Renal cortex interstitium (tissue), 11 donors: ENCODE results near the gene OSBPL7. TPM values are rescaled to one million over a fixed set of nuclear protein-coding genes. Genes with fewer than 3 reads are reported as not detected.

Source experiments
- DNase-seq, 11 donors: peaks; one replicate each; pipeline ENCODE4 v3.0.0-alpha.2; 2013; ENCODE audit warnings: low read depth in 9 of 11, low spot score in 4 of 11; ENCODE audit errors: extremely low read depth in 1 of 11
- polyA plus RNA-seq, 3 donors: library from polyadenylated mRNA; unstranded; fragments of 120-200 nt; gene quantifications; one replicate each; pipeline ENCODE4 v1.2.1, GENCODE V29; 2013; ENCODE audit not compliant: insufficient read length in 3 of 3

The OSBPL7 gene
- polyA plus RNA-seq, 3 donors, result 12.5 to 18.6 (median 13.4) TPM

DNA sequence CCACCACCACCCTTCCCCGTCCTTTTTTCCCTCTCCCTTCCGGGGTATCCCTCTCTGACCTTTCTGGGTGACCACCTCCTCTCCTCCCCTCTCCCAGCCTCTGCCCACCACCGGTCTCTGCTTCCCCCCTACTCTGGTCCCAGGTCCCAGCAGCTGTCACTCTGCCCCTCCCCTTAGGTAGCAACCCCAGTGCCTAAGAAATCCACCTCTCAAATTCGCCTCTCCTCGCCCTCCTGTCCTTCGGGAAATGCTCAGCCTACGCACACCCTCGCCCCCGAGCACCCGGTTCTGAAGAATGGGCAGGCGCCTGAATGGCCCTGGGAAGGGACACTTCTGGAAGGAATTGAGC is 30.1 kb upstream of the OSBPL7 start:
- DNase-seq, result no peak

DNA sequence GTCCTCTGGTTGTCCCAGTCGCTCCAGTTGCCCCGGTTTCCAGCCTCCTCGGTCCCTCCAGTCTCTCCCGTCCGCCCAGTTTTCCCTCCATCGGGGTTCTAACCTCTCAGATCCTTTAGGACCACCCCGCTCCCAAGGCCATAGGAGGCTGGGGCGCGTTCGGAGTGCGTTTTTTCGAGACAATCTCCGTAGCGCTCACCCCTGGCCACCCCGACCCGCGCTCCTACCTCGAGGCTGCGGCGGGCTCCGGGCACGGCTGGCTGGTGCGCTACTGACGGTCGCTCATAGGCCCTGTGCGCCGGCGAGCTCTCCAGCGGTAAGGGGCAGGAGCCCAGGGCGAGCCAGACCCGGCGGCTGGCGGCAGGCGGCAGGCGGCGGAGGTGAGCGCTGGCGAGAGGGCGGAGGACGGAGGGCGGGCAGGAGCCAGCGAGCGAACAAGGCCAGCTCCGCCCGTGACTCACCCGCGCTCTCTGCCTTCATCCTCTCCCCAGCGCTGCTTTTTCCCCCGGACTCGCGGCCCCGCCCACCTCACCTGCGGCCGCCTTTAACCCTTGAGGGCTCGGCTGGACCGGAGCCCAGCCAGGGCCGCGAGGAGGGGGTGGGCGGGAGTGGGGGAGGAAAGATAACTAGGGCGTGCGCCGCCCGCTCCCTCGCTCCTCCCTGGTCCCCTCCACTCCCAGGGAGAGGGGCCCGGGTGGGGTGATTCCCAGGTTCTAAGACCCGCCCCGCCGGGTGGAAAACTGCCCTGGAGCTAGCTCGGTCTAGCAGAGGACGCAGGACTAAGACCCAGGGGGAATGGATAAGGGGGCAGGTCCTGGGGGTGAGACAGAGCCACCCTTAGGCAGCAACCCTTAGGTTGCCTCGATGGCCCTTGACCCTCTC is 29.3 kb upstream of the OSBPL7 start, which contains the start of gene SP6:
Gene SP6, minus strand, starts transcription at position 472 of the 882 bp plus-strand sequence. CDS start 2,734 bp downstream, outside the sequence.
- DNase-seq, result peak in 2 of 11 donors; percentile 56 to 60

DNA sequence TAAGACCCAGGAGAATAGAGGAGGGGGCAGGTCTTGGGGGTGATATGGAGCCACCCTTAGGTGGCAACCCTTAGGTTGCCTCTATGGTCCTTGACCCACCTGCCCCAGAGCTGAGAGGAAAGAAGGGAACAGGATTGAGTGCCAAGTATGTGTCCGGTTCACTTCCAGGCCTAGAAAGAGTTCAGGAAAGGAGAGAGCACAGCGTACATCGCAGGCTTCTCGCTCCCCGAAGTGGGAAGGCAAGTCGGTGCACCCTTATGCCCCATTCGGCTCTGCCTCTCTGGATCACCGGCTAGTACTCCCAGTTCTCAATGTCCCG is 28.7 kb upstream of the OSBPL7 start:
- no peak for DNase-seq

DNA sequence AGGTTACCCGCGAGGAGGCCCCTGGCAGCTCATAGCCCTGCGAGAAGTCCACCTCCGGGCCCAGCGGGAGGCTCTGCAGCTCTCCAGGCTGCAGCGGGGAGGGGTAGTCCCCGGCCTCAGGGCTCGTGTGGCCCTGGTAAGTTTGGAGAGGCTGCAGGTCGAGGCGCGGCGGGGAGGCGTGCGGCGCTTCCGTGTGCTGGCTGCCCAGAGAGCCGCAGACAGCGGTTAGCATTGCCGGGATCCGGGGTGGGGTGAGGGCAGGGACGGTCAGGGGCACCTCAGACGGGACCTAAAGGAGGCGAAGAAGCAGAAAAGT is 26.6 kb upstream of the OSBPL7 start:
- no peak for DNase-seq

DNA sequence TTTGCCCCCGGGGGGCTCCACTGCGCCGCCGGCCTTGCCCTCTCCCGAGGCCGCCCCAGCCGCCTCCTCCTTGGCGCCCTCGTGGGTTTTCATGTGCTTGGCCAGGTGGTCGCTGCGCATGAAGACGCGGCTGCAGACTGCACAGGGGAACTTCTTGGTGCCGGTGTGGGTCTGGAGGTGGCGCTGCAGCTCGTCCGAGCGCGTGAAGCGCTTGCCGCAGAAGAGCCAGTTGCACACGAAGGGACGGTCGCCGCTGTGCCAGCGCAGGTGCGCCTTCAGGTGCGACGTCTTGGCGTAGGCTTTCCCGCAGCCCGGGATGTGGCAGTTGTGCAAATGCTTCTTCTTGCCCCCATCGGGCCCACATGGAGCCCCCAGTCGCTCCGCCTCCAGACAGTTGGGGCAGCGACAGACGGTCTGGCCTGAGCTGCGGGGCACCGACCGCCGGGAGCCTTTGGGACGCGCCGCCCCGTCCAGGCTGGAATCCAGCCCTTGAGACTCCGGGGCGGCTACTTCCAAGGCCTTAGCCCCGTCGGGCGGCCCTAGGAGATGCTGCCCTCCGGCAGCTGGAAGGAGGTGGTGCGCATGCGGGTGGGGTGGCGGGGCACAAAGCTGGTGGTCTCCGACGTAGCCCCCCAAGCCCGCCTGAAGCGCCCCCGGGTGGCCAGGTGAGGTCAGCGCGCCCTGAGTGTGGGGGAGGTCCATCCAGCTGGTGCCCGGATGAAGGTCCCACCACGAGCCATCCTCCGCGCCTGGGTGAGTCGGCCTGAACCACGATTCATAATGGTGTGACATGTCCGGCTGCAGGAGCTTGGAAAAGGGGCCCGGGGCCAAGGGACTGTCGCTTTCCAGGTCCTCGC is 26.0 kb upstream of the OSBPL7 start:
- DNase-seq, result no peak

DNA sequence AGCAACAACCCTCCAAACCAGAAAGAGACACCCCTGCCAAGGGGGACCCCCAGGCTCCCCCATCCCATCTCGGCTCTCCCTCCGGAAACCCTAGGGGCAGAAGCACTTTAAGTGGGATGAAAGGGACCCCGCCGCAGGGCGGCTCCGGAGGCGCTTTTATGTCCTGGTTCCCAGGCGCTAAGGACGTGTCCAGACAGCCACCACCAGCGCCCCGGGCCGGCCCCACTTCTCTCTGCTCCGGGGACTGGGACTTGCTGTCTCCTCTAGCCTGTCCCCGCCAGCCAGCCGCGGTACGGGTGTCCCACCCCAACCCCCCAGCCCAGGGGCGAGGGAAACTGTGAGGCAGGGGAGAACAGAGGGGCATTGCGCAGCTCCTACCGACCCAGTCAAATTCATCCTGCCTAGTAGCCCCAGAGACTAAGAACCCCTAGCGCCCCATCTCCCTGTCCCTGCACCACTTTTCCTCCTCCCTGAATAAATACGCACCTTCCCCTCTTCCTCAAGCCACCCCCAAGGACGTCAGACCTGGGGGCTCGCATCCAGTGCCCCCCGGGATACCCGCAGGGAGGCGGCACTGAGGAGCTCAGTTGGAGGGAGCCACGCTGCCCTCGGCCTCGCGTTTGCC is 25.2 kb upstream of the OSBPL7 start:
- DNase-seq, result no peak

DNA sequence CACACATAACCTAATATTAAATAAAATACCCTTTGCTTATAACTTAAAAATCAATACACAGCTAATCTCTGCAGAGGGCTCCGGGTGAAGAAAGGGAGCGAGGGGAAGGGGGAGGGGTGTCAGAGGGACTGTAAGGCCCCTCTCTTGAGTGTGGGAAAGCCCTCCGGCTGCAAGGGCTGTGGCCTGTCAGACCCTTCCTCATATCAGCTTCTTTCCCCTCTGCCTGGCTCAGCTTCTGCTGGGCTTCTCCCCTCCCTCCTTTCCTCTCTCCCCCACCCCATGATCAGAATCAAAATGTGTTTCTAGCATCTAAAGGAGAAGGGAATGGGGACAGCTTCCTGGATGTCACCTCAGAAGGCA is 24.1 kb upstream of the OSBPL7 start:
- DNase-seq, result no peak

DNA sequence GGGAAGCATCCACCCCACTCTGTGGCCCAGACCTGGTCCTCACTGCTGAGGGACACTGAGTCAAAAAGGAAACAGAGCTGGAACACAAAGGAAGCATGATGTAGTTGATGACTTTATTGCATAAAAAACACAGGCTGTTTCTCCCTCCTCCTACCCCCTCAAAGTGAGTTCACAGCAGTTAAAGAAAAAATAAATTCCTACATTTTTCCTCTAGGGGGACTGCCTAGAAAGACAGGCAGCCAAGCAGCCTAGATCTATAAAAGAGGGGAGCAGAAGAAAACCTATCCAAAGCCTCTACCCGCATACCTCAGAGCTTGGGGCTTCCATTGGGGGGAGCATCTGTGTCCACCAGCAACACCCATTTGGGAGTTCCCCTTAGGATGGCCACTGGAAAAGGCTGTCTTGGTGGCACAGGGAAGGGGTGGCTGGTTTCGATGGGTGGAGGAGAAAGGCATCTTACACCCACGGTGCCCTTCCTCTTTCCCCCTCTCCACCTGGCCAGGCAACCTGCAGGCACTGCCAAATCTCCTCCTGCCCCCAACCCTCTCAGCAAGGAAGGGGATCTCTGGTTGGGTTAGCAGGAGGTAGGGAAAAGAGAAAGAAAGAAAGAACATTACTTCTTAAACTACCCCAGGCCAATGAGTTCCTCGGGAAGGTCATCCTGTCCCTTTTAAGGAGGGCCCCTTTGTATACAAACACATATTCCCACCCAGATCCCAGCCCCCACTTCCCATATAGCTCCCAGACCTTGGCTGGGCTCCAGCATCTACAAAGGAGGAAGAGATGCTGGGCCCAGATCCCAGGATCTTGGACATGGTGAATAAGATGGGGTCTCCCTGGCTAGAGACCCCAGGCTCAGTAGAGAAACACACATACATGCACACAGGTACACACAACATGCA is 23.5 kb upstream of the OSBPL7 start:
- DNase-seq, result no peak

DNA sequence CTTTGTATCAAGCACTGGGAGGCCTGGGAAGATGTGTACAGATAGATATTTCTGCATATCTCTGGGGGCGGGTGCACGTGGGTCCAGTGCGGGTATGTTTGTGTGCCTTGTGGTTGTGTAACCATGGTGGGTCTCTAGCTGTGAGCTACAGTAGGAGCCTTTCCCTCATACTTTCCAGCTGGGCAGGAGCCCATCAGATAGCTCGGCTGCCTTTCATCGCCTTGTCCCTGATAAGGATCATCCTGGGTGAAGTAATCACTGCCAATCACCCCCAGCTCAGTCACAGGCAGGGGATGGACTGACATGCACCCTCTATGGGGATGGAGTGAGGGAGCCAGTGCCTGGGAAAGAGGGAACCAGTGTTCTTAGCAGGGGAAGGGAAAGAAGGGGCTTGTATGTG is 22.6 kb upstream of the OSBPL7 start:
- DNase-seq, result no peak

DNA sequence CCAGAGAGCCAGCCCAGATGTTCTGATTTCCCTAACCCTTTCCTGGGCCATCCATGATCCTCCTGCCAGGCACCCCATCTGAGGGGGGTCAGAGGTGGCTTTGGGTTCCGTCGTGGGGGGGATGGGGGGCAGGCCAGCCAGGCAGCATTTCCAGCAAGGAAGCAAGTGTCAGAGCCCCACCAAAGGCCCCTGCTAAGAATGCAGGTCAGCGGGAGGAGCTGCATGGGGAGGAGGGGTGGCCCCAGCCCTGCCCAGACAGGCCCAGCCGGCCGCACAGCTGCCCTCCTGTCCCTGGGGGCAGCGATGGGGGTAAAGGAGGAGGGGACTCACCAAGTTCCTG is 21.8 kb upstream of the OSBPL7 start:
- no peak for DNase-seq

DNA sequence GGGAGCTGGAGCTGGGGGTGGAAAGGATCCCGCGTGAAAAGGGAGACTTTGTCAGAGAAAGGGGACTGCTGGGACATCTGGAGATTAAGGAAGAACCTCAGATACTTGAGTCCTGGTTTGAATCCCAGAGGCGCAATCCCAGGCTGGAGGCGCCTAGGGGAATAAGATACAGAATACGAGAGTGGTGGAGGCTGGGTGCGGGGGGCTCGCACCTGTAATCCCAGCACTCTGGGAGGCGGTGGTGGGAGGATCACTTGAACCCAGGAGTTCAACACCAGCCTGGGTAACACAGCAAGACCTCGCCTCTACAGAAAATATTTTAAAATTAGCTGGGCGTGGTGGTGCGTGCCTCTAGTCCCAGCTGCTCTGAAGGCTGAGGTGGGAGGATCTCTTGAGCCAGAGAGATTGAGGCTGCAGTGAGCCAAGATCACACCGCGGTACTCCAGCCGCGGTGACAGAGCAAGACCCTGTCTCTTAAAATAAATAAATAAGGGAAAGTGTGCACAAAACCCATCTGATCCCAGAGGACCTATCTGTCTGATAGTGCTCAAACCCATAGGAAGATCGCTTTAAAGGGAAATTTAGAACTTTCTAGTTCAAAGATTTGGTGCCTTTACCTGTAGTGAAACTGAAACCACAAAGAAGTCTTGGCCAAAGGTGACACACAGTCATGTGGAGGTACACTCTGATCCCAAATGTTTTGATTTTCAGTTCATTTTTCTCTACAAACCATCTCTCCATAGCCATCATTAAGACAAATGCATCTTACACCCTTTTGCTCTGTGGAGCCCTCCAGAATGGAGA is 20.1 kb upstream of the OSBPL7 start:
- no peak for DNase-seq

DNA sequence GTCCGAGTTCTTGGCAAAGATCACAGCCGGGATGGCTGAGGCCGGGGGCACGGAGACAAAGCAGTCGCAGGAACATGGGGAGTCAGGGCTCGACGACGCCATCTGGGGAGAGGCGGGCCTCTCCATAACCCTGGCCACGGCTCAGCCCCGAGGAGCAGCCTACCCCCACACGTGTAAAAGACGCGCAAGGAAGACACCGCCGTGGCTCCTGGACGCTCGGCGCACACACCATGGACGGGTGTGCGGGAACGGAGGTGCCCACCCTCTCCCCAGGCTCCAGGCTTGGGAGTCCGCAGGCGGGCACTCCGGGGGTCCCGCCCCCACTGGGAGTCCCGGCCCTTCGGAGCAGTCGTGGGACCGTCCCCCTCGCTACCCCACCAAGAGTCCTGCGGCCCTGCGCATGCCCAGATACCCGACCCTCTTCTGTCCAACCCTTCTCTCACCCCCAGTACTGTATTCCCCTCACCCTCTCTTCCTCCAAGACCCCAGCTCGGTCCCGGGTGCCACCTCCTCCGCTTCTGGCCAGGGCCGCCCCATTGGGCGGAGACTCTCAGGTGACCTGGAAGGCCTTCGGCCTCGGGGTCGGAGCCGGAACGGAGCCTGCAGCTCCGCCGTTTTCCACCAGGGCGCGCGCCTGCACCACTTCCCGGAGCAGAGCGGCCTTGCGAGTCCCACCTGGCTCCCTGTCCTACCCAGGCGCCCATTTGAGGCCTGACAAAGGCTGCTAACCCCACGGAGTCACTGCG is 19.3 kb upstream of the OSBPL7 start, which contains the start of gene SCRN2:
Gene SCRN2, minus strand, starts transcription at position 532 of the 746 bp plus-strand sequence. Its CDS starts 430 bp downstream, at position 102.
- DNase-seq, result peak; percentile 76 to 85 (median 81)

DNA sequence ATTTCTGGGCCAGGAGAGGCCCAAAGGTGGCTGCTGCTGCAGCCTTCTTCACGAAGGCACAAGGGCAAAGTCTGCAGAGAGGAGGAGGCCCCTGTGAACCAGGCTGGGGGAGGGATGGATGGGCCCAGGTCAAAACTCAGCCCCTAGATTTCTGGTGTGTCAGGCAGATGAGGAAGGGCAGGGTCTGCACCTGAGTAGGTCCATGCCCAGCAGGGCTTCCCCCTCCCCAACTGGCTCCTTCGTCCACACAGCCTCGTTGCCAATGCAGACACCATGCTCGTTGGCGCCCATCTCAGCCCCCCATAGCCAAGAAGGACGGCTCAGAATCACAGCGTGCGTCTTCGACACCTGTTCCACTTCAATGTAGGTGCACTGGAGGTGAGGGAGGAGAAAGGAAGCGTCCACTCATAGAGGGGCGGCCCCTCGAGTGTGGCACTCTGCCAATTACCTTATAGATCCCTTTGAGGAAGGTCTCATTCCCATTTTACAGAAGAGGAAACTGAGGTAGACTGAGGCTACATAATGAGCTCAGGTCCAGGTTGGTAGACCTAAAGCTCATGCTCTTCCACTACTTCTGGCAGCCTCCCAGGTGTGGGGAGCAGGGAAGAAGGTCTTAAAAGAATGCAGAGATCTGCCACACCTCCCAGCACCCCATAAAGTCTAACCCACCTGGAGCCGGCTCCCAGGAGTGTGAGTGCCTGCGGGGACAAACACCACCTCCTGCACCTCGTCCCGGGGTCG is 18.6 kb upstream of the OSBPL7 start:
- DNase-seq, result no peak

DNA sequence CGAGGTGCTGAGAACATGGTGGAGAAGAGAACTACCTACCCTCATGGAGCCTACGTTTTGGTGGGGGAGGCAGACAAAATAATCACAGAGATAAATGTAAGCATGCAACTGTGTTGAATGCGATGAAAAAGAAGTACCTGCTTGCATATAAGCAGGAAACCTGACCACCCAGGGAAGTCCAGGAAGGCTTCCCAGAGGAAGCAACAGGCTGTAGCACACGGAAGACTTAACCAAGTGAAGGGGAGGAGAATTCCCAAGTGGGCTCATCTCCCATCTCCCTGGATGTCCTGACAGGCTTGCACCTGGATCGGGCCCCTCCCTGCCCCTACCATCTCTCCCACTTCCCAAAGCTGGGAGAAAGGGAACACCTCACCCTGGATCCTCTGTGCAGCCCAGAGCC is 17.5 kb upstream of the OSBPL7 start:
- no peak for DNase-seq

DNA sequence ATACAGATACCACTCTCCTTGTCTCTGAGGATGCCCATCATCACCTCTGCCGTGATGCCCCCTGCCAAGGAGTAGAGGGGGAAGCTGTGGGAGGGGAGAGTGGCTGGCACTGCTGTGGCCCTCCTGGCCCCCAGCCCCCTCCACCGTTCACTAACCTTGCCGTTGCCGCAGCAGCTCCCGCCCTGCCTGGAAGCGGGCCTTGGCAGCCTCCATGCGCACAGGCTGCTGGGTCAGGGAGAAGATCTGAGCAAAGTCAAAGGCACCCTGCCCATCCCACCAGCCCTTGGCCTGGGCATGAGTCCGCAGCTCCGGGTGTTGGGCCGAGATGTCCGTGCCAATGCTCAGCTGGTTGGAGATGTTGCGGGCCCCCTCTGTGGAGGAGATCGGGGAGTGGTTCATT is 17.0 kb upstream of the OSBPL7 start:
- no peak for DNase-seq

DNA sequence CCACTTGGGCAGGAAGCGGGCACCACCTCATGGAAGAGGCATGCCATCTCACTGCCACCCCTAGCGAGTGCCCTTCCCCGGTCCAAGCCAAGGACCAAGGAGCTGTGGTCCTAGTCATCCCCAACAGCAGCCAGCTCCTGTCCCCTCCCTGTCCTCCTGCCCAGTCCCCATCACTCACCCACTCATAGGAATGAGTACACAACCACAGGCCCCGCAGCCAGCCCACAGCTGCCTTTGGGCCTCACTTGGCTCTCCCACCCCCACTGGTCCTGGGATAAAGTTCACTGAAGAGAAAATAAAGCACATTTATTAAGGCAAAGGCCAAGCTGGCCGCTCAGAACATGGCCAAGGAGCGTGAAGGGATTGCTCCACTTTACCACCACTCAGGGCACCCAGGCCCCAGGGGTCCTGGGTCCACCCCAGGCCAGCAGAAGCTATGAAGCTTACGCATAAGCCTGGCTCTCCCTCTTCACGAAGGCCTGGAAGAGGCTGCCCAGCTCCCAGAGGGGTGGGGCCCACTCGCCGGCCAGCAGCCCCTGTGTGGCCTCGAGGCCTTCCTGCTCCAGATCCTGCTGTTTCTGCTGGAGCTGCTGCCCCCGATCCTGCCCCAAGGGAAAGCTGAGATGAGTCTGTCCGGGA is 15.9 kb upstream of the OSBPL7 start:
- DNase-seq, result no peak

DNA sequence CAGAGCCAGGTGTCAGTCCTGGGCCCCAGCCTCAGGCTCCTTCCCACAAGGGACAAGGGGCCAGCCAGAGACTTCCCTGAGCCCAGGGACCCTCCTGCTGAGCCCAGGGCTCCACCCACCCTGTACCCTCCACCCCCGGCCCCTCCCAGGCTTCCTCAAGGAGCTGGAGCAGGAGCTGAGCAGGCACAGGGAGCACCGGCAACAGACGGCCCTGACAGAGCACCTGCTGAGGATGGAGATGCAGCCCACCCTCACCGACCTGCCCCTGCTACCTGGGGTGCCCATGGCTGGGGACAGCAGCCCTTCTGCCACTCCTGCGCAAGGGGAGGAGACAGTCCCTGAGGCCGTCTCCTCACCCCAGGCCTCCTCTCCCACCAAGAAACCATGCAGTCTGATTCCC is 15.0 kb upstream of the OSBPL7 start:
- no peak for DNase-seq
